ENCODE results near the gene AMMECR1. TPM values are rescaled to one million over a fixed set of nuclear protein-coding genes. Genes with fewer than 3 reads are reported as not detected.

AMMECR1 gene
- polyA plus RNA-seq, 1 donor from 2014 or later, result 3.7 TPM

DNA sequence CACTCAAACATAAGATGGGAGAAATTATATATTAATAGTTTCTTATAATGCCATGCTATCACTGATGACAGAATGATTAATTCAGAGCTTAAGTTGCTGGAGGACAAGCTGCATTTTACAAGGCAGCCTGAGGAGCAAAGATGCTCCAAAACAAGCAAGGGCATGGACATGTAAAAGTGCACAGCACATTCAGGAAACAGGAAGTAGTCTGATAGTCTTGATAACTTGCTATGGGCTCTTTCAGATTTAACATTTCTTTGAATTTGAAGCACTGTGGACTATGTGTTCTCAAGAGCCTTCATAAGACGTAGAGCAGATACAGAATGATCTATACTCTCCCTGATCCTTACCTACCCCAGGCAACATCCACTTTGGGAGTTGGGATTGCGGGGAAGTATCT, 50.0 kb downstream of the AMMECR1 start:
- Histone ChIP-seq H3K9me2 (ENCODE audit: insufficient read depth, low read length) (no peaks in the 10 kb centered on the region), H3K79me2 (replicated peaks; ENCODE audit: insufficient read depth, low read length) (no peaks in the 10 kb centered on the region), H3K27me3 (ENCODE audit: insufficient read depth, low read depth, low read length) (no peaks in the 10 kb centered on the region), H2AFZ (ENCODE audit: low read depth, low read length) (no peak overlapping the region), H3K27ac (ENCODE audit: low read length) (no peak overlapping the region), H3K9me3 (ENCODE audit: low read length) (no peaks in the 10 kb centered on the region), H3K4me2 (ENCODE audit: low read length) (no peak overlapping the region), H3K4me3 (ENCODE audit: low read length) (no peak overlapping the region), H3K36me3 (ENCODE audit: insufficient read depth, low read length) (no peaks in the 10 kb centered on the region), H3F3A (ENCODE audit: insufficient read depth, low read length, poor library complexity, severe bottlenecking) (no peaks in the 10 kb centered on the region), H4K20me1 (ENCODE audit: insufficient read depth) (no peaks in the 10 kb centered on the region), H3K9ac (ENCODE audit: low read length) (no peak overlapping the region)
- TF ChIP-seq, protein P1, sequence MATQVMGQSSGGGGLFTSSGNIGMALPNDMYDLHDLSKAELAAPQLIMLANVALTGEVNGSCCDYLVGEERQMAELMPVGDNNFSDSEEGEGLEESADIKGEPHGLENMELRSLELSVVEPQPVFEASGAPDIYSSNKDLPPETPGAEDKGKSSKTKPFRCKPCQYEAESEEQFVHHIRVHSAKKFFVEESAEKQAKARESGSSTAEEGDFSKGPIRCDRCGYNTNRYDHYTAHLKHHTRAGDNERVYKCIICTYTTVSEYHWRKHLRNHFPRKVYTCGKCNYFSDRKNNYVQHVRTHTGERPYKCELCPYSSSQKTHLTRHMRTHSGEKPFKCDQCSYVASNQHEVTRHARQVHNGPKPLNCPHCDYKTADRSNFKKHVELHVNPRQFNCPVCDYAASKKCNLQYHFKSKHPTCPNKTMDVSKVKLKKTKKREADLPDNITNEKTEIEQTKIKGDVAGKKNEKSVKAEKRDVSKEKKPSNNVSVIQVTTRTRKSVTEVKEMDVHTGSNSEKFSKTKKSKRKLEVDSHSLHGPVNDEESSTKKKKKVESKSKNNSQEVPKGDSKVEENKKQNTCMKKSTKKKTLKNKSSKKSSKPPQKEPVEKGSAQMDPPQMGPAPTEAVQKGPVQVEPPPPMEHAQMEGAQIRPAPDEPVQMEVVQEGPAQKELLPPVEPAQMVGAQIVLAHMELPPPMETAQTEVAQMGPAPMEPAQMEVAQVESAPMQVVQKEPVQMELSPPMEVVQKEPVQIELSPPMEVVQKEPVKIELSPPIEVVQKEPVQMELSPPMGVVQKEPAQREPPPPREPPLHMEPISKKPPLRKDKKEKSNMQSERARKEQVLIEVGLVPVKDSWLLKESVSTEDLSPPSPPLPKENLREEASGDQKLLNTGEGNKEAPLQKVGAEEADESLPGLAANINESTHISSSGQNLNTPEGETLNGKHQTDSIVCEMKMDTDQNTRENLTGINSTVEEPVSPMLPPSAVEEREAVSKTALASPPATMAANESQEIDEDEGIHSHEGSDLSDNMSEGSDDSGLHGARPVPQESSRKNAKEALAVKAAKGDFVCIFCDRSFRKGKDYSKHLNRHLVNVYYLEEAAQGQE (IDR thresholded peaks at IDR 0.05; ENCODE audit: borderline replicate concordance), result no peak
- TF ChIP-seq EP300 (conservative IDR thresholded peaks at IDR 0.05; ENCODE audit: poor library complexity, severe bottlenecking), result no peak
- TF ChIP-seq MXI1 (conservative IDR thresholded peaks at IDR 0.05; ENCODE audit: poor library complexity, severe bottlenecking), result no peak
- TF ChIP-seq EZH2 (IDR thresholded peaks at IDR 0.05; ENCODE audit: borderline replicate concordance, insufficient read depth, low read length, poor library complexity, severe bottlenecking), result no peak
- TF ChIP-seq, protein P2, sequence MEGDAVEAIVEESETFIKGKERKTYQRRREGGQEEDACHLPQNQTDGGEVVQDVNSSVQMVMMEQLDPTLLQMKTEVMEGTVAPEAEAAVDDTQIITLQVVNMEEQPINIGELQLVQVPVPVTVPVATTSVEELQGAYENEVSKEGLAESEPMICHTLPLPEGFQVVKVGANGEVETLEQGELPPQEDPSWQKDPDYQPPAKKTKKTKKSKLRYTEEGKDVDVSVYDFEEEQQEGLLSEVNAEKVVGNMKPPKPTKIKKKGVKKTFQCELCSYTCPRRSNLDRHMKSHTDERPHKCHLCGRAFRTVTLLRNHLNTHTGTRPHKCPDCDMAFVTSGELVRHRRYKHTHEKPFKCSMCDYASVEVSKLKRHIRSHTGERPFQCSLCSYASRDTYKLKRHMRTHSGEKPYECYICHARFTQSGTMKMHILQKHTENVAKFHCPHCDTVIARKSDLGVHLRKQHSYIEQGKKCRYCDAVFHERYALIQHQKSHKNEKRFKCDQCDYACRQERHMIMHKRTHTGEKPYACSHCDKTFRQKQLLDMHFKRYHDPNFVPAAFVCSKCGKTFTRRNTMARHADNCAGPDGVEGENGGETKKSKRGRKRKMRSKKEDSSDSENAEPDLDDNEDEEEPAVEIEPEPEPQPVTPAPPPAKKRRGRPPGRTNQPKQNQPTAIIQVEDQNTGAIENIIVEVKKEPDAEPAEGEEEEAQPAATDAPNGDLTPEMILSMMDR (IDR thresholded peaks at IDR 0.05; ENCODE audit: poor library complexity, severe bottlenecking), result no peak

DNA sequence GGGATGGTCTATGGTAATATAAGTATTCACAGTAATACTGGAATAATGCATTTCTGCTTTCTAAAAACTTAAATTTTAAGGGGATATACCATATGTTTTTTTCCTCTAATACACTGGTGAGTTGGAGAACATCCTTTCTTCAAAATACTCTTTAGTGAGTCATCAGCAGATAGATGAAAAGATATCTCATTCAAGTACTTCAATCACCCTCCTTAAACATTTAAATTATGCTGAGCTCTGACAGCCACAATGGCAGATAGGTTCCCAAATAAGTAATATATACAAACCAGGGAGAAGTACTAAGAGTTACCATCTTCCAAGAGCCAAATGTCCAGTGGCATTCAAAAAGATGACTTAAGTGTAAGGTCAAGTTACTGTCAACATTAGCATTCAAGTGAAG, 52.2 kb downstream of the AMMECR1 start:
- Histone ChIP-seq H3F3A (ENCODE audit: insufficient read depth, low read length, poor library complexity, severe bottlenecking) (no peaks in the 10 kb centered on the region), H3K79me2 (replicated peaks; ENCODE audit: insufficient read depth, low read length) (no peaks in the 10 kb centered on the region), H2AFZ (ENCODE audit: low read depth, low read length) (no peak overlapping the region), H4K20me1 (ENCODE audit: insufficient read depth) (no peaks in the 10 kb centered on the region), H3K9me3 (ENCODE audit: low read length) (no peaks in the 10 kb centered on the region), H3K9me2 (ENCODE audit: insufficient read depth, low read length) (no peaks in the 10 kb centered on the region), H3K4me2 (ENCODE audit: low read length) (no peak overlapping the region), H3K27me3 (ENCODE audit: insufficient read depth, low read depth, low read length) (no peaks in the 10 kb centered on the region), H3K4me3 (ENCODE audit: low read length) (no peak overlapping the region), H3K36me3 (ENCODE audit: insufficient read depth, low read length) (no peaks in the 10 kb centered on the region), H3K9ac (ENCODE audit: low read length) (no peak overlapping the region), H3K27ac (ENCODE audit: low read length) (no peak overlapping the region)
- TF ChIP-seq RAD21 (conservative IDR thresholded peaks at IDR 0.05), result no peak

DNA sequence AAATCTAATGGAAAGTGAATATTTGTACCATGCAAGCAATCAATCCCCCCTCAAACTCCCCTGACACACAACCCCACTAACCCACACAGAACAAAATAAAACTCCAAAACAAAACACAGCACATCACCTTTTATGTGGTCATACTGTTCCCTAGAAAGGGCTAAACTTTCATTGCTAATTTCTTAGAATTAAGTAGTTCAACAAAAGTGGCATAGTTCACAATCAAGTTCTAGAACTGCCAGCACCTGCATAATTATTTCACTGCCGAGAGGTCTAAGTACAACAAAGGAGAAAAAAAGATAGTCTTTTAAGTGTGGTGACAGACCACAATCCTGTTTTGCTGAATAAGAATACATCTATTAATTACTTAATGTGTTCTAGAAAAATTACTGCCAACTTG, 58.8 kb downstream of the AMMECR1 start:
- H2AFZ ChIP-seq (ENCODE audit: low read depth, low read length), result no peak overlapping the region
- H3F3A ChIP-seq (ENCODE audit: insufficient read depth, low read length, poor library complexity, severe bottlenecking), result no peaks in the 10 kb centered on the region
- H3K4me2 ChIP-seq (ENCODE audit: low read length), result no peak overlapping the region
- no peaks in the 10 kb centered on the region for H3K9me2 ChIP-seq (ENCODE audit: insufficient read depth, low read length)
- no peaks in the 10 kb centered on the region for H4K20me1 ChIP-seq (ENCODE audit: insufficient read depth)
- H3K27me3 ChIP-seq (ENCODE audit: insufficient read depth, low read depth, low read length), result no peaks in the 10 kb centered on the region
- TF ChIP-seq, protein P2 (IDR thresholded peaks at IDR 0.05; ENCODE audit: poor library complexity, severe bottlenecking), result no peak
- TF ChIP-seq EP300 (conservative IDR thresholded peaks at IDR 0.05; ENCODE audit: poor library complexity, severe bottlenecking) (no peak), TAF1 (IDR thresholded peaks at IDR 0.05; ENCODE audit: low read depth) (no peak), MXI1 (conservative IDR thresholded peaks at IDR 0.05; ENCODE audit: poor library complexity, severe bottlenecking) (no peak), RAD21 (conservative IDR thresholded peaks at IDR 0.05) (no peak), SMC3 (conservative IDR thresholded peaks at IDR 0.05; ENCODE audit: poor library complexity) (no peak), EZH2 (IDR thresholded peaks at IDR 0.05; ENCODE audit: borderline replicate concordance, insufficient read depth, low read length, poor library complexity, severe bottlenecking) (no peak), POLR2AphosphoS5 (IDR thresholded peaks at IDR 0.05) (no peak)
- TF ChIP-seq, protein P1 (IDR thresholded peaks at IDR 0.05; ENCODE audit: borderline replicate concordance), result no peak
- H3K4me3 ChIP-seq (ENCODE audit: low read length), result no peak overlapping the region
- no peak overlapping the region for H3K9ac ChIP-seq (ENCODE audit: low read length)
- H3K79me2 ChIP-seq (replicated peaks; ENCODE audit: insufficient read depth, low read length), result no peaks in the 10 kb centered on the region
- no peak overlapping the region for H3K27ac ChIP-seq (ENCODE audit: low read length)
- no peaks in the 10 kb centered on the region for H3K36me3 ChIP-seq (ENCODE audit: insufficient read depth, low read length)
- no peaks in the 10 kb centered on the region for H3K9me3 ChIP-seq (ENCODE audit: low read length)

Data from neural cell (in vitro differentiated cells).